ENCODE measurements around the gene EIPR1. TPM values are rescaled to one million over a fixed set of nuclear protein-coding genes. Genes with fewer than 3 reads are reported as not detected.

The EIPR1 gene
- total RNA-seq, 1 donor from 2014 or later, result 27.8 TPM

GRCh38 chr2:3349211-3349693 lies 28.4 kb downstream of the EIPR1 start:
- Histone ChIP-seq H4K20me1 (ENCODE audit: insufficient read depth, low read length) (no peaks in the 10 kb centered on the region), H3K4me2 (ENCODE audit: low read length) (no peak overlapping the region), H3K27ac (ENCODE audit: low read depth, low read length) (no peak overlapping the region), H3K79me2 (ENCODE audit: insufficient read depth, low read length) (no peaks in the 10 kb centered on the region), H3K27me3 (ENCODE audit: insufficient read depth, low read length) (no peaks in the 10 kb centered on the region), H3K36me3 (ENCODE audit: insufficient read depth, low read length) (peaks cover 5% of the 10 kb centered on the region), H3K4me1 (ENCODE audit: insufficient read depth, low read length) (no peaks in the 10 kb centered on the region), H3K9ac (ENCODE audit: low read length) (no peak overlapping the region), H2AFZ (ENCODE audit: low read depth, low read length) (no peak overlapping the region), H3K9me3 (ENCODE audit: insufficient read depth, low read depth, low read length) (no peaks in the 10 kb centered on the region), H3K4me3 (ENCODE audit: insufficient read depth, low read depth, low read length) (no peak overlapping the region)
- Mint-ChIP-seq H3K4me3 (ENCODE audit: unreplicated experiment) (no peak overlapping the region), H3K27me3 (ENCODE audit: low read depth, unreplicated experiment) (no peaks in the 10 kb centered on the region), H3K36me3 (ENCODE audit: low read depth, unreplicated experiment) (peaks cover 26% of the 10 kb centered on the region), H3K9me3 (ENCODE audit: unreplicated experiment) (peaks cover 1% of the 10 kb centered on the region), H3K27ac (ENCODE audit: unreplicated experiment) (no peak overlapping the region), H3K4me1 (ENCODE audit: low read depth, unreplicated experiment) (peaks cover 8% of the 10 kb centered on the region)
- TF ChIP-seq EZH2 (IDR thresholded peaks at IDR 0.05; ENCODE audit: insufficient read depth, low read length), result no peak
- no peak for TF ChIP-seq CTCF (IDR thresholded peaks at IDR 0.05; ENCODE audit: insufficient read depth, low read depth, low read length)
- peak; percentile 53 for DNase-seq (ENCODE audit: low read depth)
- no peak for FAIRE-seq

- Histone ChIP-seq H3K4me3 (ENCODE audit: insufficient read depth, low read depth, low read length) (no peak overlapping the region), H3K9ac (ENCODE audit: low read length) (no peak overlapping the region), H3K27me3 (ENCODE audit: insufficient read depth, low read length) (no peaks in the 10 kb centered on the region), H3K79me2 (ENCODE audit: insufficient read depth, low read length) (no peaks in the 10 kb centered on the region), H3K9me3 (ENCODE audit: insufficient read depth, low read depth, low read length) (no peaks in the 10 kb centered on the region), H3K27ac (ENCODE audit: low read depth, low read length) (no peak overlapping the region), H4K20me1 (ENCODE audit: insufficient read depth, low read length) (no peaks in the 10 kb centered on the region), H3K36me3 (ENCODE audit: insufficient read depth, low read length) (peaks cover 2% of the 10 kb centered on the region), H3K4me2 (ENCODE audit: low read length) (no peak overlapping the region), H3K4me1 (ENCODE audit: insufficient read depth, low read length) (no peaks in the 10 kb centered on the region), H2AFZ (ENCODE audit: low read depth, low read length) (no peak overlapping the region)
- Mint-ChIP-seq H3K4me1 (ENCODE audit: low read depth, unreplicated experiment) (peaks cover 8% of the 10 kb centered on the region), H3K9me3 (ENCODE audit: unreplicated experiment) (peaks cover 1% of the 10 kb centered on the region), H3K27ac (ENCODE audit: unreplicated experiment) (no peak overlapping the region), H3K4me3 (ENCODE audit: unreplicated experiment) (no peak overlapping the region), H3K36me3 (ENCODE audit: low read depth, unreplicated experiment) (peaks cover 23% of the 10 kb centered on the region), H3K27me3 (ENCODE audit: low read depth, unreplicated experiment) (no peaks in the 10 kb centered on the region)
- FAIRE-seq, result no peak
- TF ChIP-seq CTCF (IDR thresholded peaks at IDR 0.05; ENCODE audit: insufficient read depth, low read depth, low read length), result no peak
- TF ChIP-seq EZH2 (IDR thresholded peaks at IDR 0.05; ENCODE audit: insufficient read depth, low read length), result no peak
- DNase-seq (ENCODE audit: low read depth), result no peak
Observed at GRCh38 chr2:3348767-3349166, 28.9 kb downstream of the EIPR1 start.

- H3K27ac Mint-ChIP-seq (ENCODE audit: unreplicated experiment), result no peak overlapping the region
- H3K36me3 Mint-ChIP-seq (ENCODE audit: low read depth, unreplicated experiment), result peaks cover 14% of the 10 kb centered on the region
- TF ChIP-seq CTCF (IDR thresholded peaks at IDR 0.05; ENCODE audit: insufficient read depth, low read depth, low read length), result no peak
- no peak for TF ChIP-seq EZH2 (IDR thresholded peaks at IDR 0.05; ENCODE audit: insufficient read depth, low read length)
- Histone ChIP-seq H3K4me1 (ENCODE audit: insufficient read depth, low read length) (no peaks in the 10 kb centered on the region), H3K36me3 (ENCODE audit: insufficient read depth, low read length) (no peaks in the 10 kb centered on the region), H3K9ac (ENCODE audit: low read length) (no peak overlapping the region), H3K27ac (ENCODE audit: low read depth, low read length) (no peak overlapping the region), H3K27me3 (ENCODE audit: insufficient read depth, low read length) (no peaks in the 10 kb centered on the region), H3K4me3 (ENCODE audit: insufficient read depth, low read depth, low read length) (no peak overlapping the region), H3K4me2 (ENCODE audit: low read length) (no peak overlapping the region), H2AFZ (ENCODE audit: low read depth, low read length) (no peak overlapping the region), H3K79me2 (ENCODE audit: insufficient read depth, low read length) (no peaks in the 10 kb centered on the region), H4K20me1 (ENCODE audit: insufficient read depth, low read length) (peaks cover 7% of the 10 kb centered on the region), H3K9me3 (ENCODE audit: insufficient read depth, low read depth, low read length) (no peaks in the 10 kb centered on the region)
- peaks cover 8% of the 10 kb centered on the region for H3K4me1 Mint-ChIP-seq (ENCODE audit: low read depth, unreplicated experiment)
- no peak for DNase-seq (ENCODE audit: low read depth)
- H3K4me3 Mint-ChIP-seq (ENCODE audit: unreplicated experiment), result no peak overlapping the region
- H3K9me3 Mint-ChIP-seq (ENCODE audit: unreplicated experiment), result no peaks in the 10 kb centered on the region
- no peaks in the 10 kb centered on the region for H3K27me3 Mint-ChIP-seq (ENCODE audit: low read depth, unreplicated experiment)
- FAIRE-seq, result no peak
Observed at GRCh38 chr2:3345621-3346020, 32.0 kb downstream of the EIPR1 start.
